GM18868 (cell line): Measurements from ENCODE around the gene RBPMS2.
"Not testable (repeated sequence)": the region's sequence is repeated elsewhere in the genome, so short reads cannot be mapped to it uniquely, and the experiment has no call there.

ENCODE experiments used
- ATAC-seq: cut with Tn5 transposase; IDR thresholded peaks from one replicate; pipeline ENCODE4 v1.9.1; 2021; ENCODE audit warnings: mild to moderate bottlenecking, moderate library complexity; ENCODE audit not compliant: unreplicated experiment

RBPMS2 gene

DNA sequence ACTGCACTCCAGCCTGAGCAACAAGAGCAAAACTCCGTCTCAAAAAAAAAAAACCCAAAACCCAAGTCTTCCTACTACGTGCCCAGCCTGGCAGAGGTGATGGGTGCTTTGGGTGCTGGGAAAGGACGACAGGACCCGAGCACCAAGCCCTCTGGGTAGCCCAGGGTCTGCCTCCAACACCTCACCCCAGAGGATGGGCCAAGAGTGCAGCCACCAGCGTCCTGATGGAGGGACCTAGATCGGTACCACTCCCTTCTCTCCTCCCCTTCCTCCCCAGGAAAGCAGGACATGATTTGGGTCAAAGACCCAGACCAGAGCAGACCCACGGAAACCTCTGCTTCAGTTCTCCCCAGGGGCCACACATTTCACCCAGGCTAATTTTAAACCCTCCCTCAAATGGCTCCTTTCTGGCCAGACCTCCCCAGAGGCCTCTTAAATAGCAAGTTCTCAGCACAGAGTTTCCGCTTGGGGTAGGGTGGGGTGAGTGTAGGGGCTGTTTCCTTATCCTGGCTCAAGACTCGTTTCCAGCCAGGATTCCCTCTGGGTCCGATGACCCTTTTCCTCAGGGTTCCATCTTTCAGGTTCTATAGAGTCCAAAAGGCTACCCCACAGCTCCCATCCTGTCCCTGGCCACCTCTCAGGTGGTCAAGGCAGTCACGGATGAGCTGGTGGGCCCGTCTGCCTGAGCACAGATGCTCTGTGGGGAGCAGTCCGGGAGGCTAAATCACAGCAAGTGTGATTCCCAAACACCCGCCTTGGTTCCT is 20.5 kb downstream of the RBPMS2 start:
- ATAC-seq, result peak; percentile 66

GRCh38 chr15:64753480-64754185 is 21.8 kb downstream of the RBPMS2 start:
- ATAC-seq, result no peak

DNA sequence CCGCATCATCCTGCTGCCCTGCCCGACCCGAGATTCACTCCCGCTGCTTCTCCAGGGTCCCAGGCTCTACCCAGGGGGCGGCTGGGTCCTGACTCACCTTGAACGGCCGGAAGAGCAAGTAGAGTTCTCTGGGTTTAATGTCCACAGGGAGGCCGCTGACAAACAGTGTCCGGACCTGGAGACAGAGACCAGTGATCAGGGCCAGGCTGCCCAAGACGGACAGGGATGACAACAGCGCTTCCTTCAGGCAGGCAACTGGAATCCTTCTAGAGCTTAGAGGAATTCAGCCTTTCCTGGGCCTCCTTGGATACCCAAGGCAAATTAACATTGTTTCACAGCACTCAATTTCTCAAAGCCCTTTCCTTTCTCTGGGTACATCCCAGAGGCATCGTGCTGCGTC is 23.9 kb downstream of the RBPMS2 start:
- ATAC-seq, result no peak

DNA sequence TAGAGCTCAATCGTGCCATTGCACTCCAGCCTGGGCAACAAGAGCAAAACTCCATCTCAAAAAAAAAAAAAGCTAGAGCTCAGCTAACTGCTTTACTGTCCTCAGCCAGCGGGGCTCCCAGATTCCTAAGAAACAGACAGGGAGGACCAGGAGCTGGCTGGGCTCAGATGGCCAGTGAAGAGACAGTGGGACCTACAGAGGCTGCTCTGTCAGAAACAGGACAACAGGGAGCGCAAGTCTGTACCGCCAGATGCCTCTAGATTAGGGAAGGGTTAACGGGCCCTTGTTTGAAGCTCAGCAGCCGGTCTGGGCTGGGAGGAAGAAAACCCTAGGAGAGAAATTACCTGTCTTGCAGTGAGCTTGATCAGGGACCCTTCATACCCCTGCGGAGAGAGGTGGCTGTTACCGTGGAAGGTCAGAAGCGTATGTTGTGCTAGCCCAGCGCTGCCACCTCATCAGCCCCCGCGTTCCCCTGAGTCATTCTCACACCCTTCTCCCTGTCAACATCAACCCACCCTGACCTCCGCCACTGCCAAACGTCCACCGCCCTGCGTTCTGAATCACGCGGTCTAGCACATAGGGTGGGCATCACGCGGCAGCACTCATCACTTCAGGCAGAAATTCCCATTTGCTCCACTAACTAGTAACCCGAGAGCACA is 25.3 kb downstream of the RBPMS2 start:
- no peak for ATAC-seq

- no peak for ATAC-seq
These were observed 26.2 kb downstream of the RBPMS2 start for GRCh38 chr15:64749167-64749566.

GRCh38 chr15:64748251-64748650 is 27.1 kb downstream of the RBPMS2 start:
- no peak for ATAC-seq

DNA sequence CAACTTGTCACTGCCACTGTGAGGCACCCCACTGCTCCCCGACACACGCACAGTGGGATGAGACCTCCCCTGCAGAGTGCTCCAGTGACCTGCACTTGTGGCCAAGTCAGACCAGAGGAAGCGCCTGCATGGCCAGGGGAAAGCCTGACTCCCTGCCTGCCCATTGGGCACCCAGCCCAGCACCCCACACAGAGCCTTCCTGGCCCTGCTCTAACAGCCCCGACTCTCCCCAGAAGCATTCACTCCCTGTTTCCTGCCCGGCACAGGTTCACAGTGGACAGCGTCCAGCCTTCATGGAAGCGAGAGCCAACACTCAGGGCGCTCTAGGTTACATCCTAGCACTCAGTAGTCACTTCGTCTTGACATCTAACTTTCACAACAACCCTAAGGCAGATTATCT is 27.8 kb downstream of the RBPMS2 start:
- no peak for ATAC-seq

- no peak for ATAC-seq
These were observed 28.5 kb downstream of the RBPMS2 start for GRCh38 chr15:64746921-64747320.

GRCh38 chr15:64746356-64746755 is 29.0 kb downstream of the RBPMS2 start:
- ATAC-seq, result no peak

GRCh38 chr15:64743691-64744090 is 31.7 kb downstream of the RBPMS2 start:
- ATAC-seq, result no peak

- ATAC-seq, result no peak
These were observed 32.5 kb downstream of the RBPMS2 start for GRCh38 chr15:64742921-64743320.

- ATAC-seq, result no peak
These were observed 33.0 kb downstream of the RBPMS2 start for GRCh38 chr15:64742385-64742784.

DNA sequence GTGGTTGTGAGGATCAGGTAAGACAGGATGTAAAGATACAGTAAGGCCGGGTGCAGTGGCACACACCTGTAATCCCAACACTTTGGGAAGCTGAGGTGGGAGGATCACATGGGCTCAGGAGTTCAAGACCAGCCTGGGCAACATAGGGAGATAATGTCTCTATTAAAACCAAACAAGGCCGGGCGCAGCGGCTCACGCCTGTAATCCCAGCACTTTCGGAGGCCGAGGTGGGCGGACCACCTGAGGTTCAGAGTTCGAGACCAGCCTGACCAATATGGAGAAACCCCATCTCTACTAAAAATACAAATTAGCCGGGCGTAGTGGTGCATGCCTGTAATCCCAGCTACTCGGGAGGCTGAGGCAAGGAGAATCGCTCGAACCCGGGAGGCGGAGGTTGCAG is 33.7 kb downstream of the RBPMS2 start:
- not testable (repeated sequence) for ATAC-seq

DNA sequence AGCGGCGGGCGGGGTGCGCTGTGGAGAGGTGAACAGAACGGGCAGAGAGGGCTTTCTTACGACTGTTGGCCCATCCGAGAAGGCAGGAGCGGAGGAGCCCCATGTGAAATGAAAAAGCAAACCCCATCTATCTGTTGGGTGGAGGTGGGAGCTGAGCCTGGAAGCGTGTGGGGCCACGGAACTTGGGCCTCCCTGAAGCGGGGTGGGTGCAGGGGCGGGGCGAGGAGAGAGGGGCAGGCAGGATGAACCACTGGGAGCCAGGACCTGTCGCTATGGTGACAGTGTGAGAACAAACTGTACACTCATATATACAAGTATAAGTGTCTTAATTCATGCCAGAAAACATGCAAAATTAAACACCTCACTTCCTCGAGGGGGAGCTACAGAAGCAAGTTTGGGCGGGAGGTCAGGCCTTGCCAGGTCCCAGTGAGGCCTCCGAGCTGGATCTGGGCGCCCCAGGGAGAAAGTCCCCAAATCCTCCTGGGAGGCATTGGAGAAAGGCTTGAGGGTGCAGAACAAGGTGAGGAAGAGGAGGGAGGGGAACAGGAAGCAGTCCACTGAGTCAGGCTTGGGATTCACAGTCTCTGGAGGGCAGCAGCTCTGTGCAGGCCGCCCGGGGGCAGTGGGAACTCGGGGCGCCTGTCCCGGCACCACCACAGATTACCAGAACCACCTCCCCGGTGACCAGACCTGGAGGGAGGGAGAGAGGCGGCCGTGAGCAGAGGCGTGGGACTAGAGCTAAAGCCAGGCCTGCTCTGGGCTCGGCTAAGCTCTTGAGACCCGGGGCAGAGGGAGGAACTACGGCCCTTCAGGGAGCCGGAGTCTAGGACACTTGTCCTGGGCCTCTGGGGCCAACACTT is 34.8 kb downstream of the RBPMS2 start:
- ATAC-seq, result no peak

- no peak for ATAC-seq
These were observed 35.7 kb downstream of the RBPMS2 start for GRCh38 chr15:64739577-64740143.

DNA sequence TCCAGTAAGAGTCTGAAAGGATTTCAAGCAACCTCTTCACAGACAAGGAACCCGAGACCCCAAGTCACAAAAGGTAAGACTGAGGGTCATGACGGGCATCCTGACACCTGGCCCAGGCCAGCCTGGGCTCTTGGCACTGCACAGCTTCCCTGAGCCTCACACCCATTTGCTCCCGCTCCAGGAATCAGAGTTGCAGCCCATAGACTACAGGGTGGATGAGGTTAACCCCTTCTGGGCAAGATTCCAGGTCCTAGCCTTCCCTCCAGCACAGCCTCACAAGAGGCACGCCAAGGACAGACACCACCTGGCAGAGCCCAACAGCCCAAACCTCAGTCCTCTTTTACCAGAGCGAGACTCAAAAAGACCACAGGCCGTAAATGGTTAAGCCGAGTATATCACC is 36.2 kb downstream of the RBPMS2 start:
- no peak for ATAC-seq

DNA sequence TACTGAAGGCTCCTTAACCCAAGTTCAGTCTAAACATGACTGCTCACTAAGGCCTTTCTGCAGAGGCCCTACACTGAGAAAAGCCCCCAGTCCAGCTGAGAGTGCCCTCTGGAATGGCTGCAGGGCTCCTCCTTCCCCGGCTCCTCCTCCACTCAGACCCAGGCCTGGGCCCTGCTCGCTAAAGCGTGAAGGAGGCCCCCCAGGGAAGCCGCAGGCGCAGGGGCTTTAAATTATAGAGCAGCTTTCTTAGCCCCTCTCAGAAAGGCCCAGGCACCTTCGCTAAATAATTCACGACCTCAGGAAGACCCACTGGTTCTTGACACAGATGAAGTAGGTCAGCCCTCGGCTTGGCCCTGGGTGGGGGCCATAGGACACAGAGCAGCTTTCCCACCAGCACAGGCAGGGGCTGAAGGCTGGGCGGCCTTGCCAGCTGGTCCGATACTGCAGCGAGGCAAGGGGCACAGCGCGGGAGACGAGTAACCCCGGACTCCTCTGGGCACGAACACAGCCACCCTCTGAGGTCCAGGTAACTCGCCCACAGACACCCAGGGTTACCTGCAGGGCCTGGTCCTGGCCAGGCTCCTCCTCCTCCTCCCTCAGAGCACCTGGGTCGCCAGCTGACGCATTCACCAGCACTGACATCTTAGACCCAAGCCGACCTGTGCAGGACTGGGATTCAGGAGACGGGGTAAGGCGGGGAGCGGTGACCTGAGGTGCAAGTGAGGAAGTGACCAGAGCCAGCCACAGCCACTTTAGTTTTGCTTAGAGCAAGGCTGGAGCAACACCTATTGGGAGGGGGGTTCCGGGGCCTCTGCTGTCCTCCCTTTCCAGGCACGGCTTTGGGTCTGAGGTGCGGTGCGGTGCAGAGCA is 36.9 kb downstream of the RBPMS2 start:
- ATAC-seq, result no peak

DNA sequence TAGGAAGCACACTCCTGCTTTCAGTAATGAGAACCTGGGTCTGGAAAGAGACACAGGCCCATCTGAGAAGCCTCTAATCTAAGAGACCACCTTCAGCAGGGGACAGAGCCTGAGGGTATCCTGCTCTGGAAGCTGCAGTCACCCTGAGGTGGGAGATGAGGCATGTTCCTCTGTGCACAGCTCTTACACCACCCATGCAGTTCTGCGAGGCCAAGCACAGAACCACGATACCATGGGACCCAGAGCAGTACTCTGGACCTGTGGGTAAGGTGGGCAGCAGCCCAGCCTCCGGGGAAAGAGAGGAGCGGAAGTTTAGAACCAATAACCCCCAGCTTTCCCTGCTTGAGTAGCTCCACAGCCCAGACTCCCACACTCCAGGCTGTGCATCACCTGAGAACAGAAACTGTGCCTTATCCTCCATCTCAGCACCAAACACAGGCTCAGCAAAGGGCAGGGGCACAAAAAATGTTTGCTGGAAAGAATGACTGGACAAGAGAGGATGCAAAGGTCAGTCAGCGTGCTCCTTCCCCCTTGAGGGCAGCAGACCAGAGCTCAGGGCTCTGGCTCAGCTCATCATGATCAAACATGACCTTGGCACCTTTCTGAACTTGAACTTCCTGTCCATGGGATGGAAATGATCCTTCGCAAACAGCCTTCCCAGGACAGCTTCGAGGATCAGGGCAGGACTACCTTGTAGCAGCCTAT is 43.1 kb downstream of the RBPMS2 start:
- no peak for ATAC-seq

- no peak for ATAC-seq
These were observed 43.6 kb downstream of the RBPMS2 start for GRCh38 chr15:64731805-64732151.
